GM12878 (cell line): ENCODE data around the gene TCOF1. TPM values are rescaled to one million over a fixed set of nuclear protein-coding genes. Genes with fewer than 3 reads are reported as not detected.

Source experiments
- ATAC-seq: fragments of 200-7000 bp; cut with Tn5 transposase; 3 replicates; pipeline ENCODE4 v1.9.1; 2020; ENCODE audit warnings: mild to moderate bottlenecking, moderate library complexity
- Bru-seq: library from RNA; stranded (reverse); fragments of 400-500 nt; gene quantifications from one replicate; lab custom pipeline; 2021; lab: Mats Ljungman, UMichigan
- BruChase-seq, 2 experiments: library from RNA; stranded (reverse); fragments of 400-500 nt; gene quantifications; one replicate each; lab custom pipeline; 2021; lab: Mats Ljungman, UMichigan
- BruUV-seq: library from RNA; stranded (reverse); fragments of 400-500 nt; replicated peaks from 2 replicates; lab custom pipeline; 2021; lab: Mats Ljungman, UMichigan
- CTCF ChIA-PET: fragments of 300-600 bp; sonication (Branson Sonifier 250); formaldehyde crosslinking; extraction: SDS; loops from one replicate; lab custom pipeline; 2021; ENCODE audit warnings: inconsistent platforms; lab: Yijun Ruan, JAX
- POLR2A ChIA-PET: fragments of 350-600 bp; formaldehyde crosslinking; extraction: SDS; loops from one replicate; lab custom pipeline; 2021; ENCODE audit warnings: inconsistent platforms; lab: Charles Lee
- RAD21 ChIA-PET: fragments of 300-600 bp; sonication (Branson Sonifier 250); formaldehyde crosslinking; loops from one replicate; lab custom pipeline; 2023; ENCODE audit warnings: antibody characterized with exemption; ENCODE audit not compliant: unreplicated experiment; lab: Charles Lee
- SMC1A ChIA-PET: fragments of 300-600 bp; sonication (Branson Sonifier 250); formaldehyde crosslinking; loops from one replicate; lab custom pipeline; 2023; ENCODE audit not compliant: unreplicated experiment, uncharacterized antibody; lab: Charles Lee
- DNase-seq: peaks from one replicate; pipeline ENCODE4 v3.0.0-alpha.2; 2011; ENCODE audit warnings: low read depth, low spot score
- FAIRE-seq: peaks from 3 replicates; lab custom pipeline; 2011; peaks lifted over from hg19 to GRCh38; lab: Jason Lieb, UNC
- H2AFZ ChIP-seq: 2 replicates; pipeline ENCODE4 v1.6.0; 2011; ENCODE audit warnings: low read depth, low read length, control low read depth; ENCODE audit not compliant: control insufficient read depth
- H3K27ac ChIP-seq: 2 replicates; pipeline ENCODE4 v1.5.1; 2011; ENCODE audit warnings: control low read depth; ENCODE audit not compliant: control insufficient read depth, insufficient read depth
- H3K27me3 ChIP-seq, 2 experiments: replicated peaks in 1 of 2; 2 replicates each; pipeline versions ENCODE4 v1.6.0 to v1.6.1; 2011; ENCODE audit warnings: low read length in 1 of 2; ENCODE audit not compliant: control insufficient read depth in 2 of 2, insufficient read depth in 2 of 2
- H3K36me3 ChIP-seq, 2 experiments: 2 replicates each; pipeline ENCODE4 v1.5.1; 2011; ENCODE audit warnings: low read length in 1 of 2; ENCODE audit not compliant: control insufficient read depth in 2 of 2, insufficient read depth in 2 of 2
- H3K4me1 ChIP-seq: 2 replicates; pipeline ENCODE4 v1.6.1; 2011; ENCODE audit warnings: mild to moderate bottlenecking, low read length, moderate library complexity, mixed read lengths; ENCODE audit not compliant: control insufficient read depth, insufficient read depth
- H3K4me2 ChIP-seq: 2 replicates; pipeline ENCODE4 v1.6.0; 2011; ENCODE audit warnings: control low read depth; ENCODE audit not compliant: control insufficient read depth, insufficient read depth
- H3K4me3 ChIP-seq: fragments of 200-600 bp; sonication (generic); 2 replicates; pipeline ENCODE4 v1.5.1; 2016
- H3K79me2 ChIP-seq: 2 replicates; pipeline ENCODE4 v1.6.0; 2011; ENCODE audit warnings: low read length; ENCODE audit not compliant: control insufficient read depth, insufficient read depth
- H3K9ac ChIP-seq: 2 replicates; pipeline ENCODE4 v1.8.0; 2011; ENCODE audit warnings: low read length, control low read depth, mixed read lengths; ENCODE audit not compliant: control insufficient read depth, insufficient read depth
- H3K9me3 ChIP-seq: replicated peaks from 3 replicates; pipeline ENCODE4 v1.5.1; 2011; ENCODE audit warnings: mild to moderate bottlenecking, low read length; ENCODE audit not compliant: control insufficient read depth, insufficient read depth
- H4K20me1 ChIP-seq: 2 replicates; pipeline ENCODE4 v1.6.0; 2011; ENCODE audit not compliant: control insufficient read depth, insufficient read depth
- BCL3 ChIP-seq: IDR thresholded peaks from 2 replicates; pipeline ENCODE4 v1.6.1; 2011; ENCODE audit warnings: borderline replicate concordance, low read depth, mild to moderate bottlenecking, moderate library complexity, low read length; ENCODE audit not compliant: insufficient read depth, poor library complexity, severe bottlenecking
- CBX5 ChIP-seq: sonication (generic); IDR thresholded peaks from 2 replicates; pipeline ENCODE4 v1.6.1; 2016; ENCODE audit warnings: low read depth, moderate library complexity, mild to moderate bottlenecking, inconsistent platforms
- CREB1 ChIP-seq: IDR thresholded peaks from 2 replicates; pipeline ENCODE4 v1.6.1; 2012; ENCODE audit warnings: low read depth, mild to moderate bottlenecking, inconsistent platforms
- HCFC1 ChIP-seq: fragments of 150-350 bp; IDR thresholded peaks from 2 replicates; pipeline ENCODE4 v1.6.1; 2014; ENCODE audit warnings: low read length
- LARP7 ChIP-seq: fragments of 450-650 bp; IDR thresholded peaks from 2 replicates; pipeline ENCODE4 v1.6.1; 2017; ENCODE audit warnings: mild to moderate bottlenecking
- MEF2A ChIP-seq: IDR thresholded peaks from 2 replicates; pipeline ENCODE4 v1.6.1; 2011; ENCODE audit warnings: low read depth, mild to moderate bottlenecking, low read length, moderate library complexity; ENCODE audit not compliant: insufficient read depth
- NR2F1 ChIP-seq: fragments of 450-650 bp; conservative IDR thresholded peaks from 2 replicates; pipeline ENCODE4 v1.6.1; 2017; ENCODE audit warnings: mild to moderate bottlenecking
- SMARCA5 ChIP-seq: fragments of 450-650 bp; IDR thresholded peaks from 2 replicates; pipeline ENCODE4 v1.6.1; 2017; ENCODE audit warnings: mild to moderate bottlenecking
- TAF1 ChIP-seq: IDR thresholded peaks from 2 replicates; pipeline ENCODE4 v1.6.1; 2011; ENCODE audit warnings: mild to moderate bottlenecking, low read depth, low read length, borderline replicate concordance
- TARDBP ChIP-seq: IDR thresholded peaks from 2 replicates; pipeline ENCODE4 v1.6.1; 2016; ENCODE audit warnings: borderline replicate concordance
- TBL1XR1 ChIP-seq: IDR thresholded peaks from 2 replicates; pipeline ENCODE4 v1.6.1; 2012; ENCODE audit warnings: low read depth, low read length, improper control_type of control experiment
- USF2 ChIP-seq: IDR thresholded peaks from 2 replicates; pipeline ENCODE4 v1.6.1; 2011; ENCODE audit warnings: low read depth, low read length, improper control_type of control experiment, borderline replicate concordance
- YY1 ChIP-seq: IDR thresholded peaks from 2 replicates; pipeline ENCODE4 v1.6.1; 2011; ENCODE audit warnings: low read depth, mild to moderate bottlenecking, low read length
- ZNF24 ChIP-seq: fragments of 450-650 bp; IDR thresholded peaks from 2 replicates; pipeline ENCODE4 v1.6.1; 2017; ENCODE audit warnings: antibody characterized with exemption, mild to moderate bottlenecking
- WGBS: methylation state at CpG from one replicate; pipeline ENCODE4 v1.1.6; 2016; ENCODE audit warnings: low lambda C conversion rate; ENCODE audit not compliant: insufficient replicate concordance, insufficient coverage; ENCODE audit errors: missing lambda C conversion rate; 5-methylcytosine and 5-hydroxymethylcytosine counted together
- in situ Hi-C: fragments of 300-500 bp; cut with MboI; formaldehyde crosslinking; loops from 9 replicates; pipeline ENCODE4 v1.14.3; 2018; ENCODE audit warnings: mixed read lengths
- intact Hi-C: fragments of 100-400 bp; cut with micrococcal nuclease; formaldehyde crosslinking; loops from one replicate; pipeline ENCODE4 v1.14.2; 2022; ENCODE audit not compliant: unreplicated experiment
- long read RNA-seq, 2 experiments: library from polyadenylated mRNA; unstranded; transcript quantifications; one replicate each; pipeline ENCODE4 v2.0.0, GENCODE V29; 2019 to 2020
- polyA minus RNA-seq, 3 experiments: library from RNA; depleted of rRNA, polyadenylated mRNA; stranded (reverse); fragments of >200 nt; gene quantifications; 2 replicates each; pipeline ENCODE4 v1.2.3, GENCODE V29; 2011
- polyA plus RNA-seq, 11 experiments: library from polyadenylated mRNA; depleted of rRNA in 4 of 11; unstranded in 6 of 11; stranded (reverse) in 5 of 11; fragments of >200 nt; fragmentation: Nextera tagmentation in 4 of 11; fragmentation: Illumina TruSeq in 1 of 11; extraction: Ambion mirVana in 4 of 11; extraction: Trizol in 1 of 11; gene quantifications; 1 replicate in 1 of 11; 2 replicates in 10 of 11; pipeline versions ENCODE4 v1.2.1 to v1.2.3, GENCODE V29; 2011 to 2016; ENCODE audit warnings: inconsistent platforms in 2 of 11, missing spikeins in 2 of 11, low read depth in 1 of 11
- total RNA-seq, 4 experiments: library from RNA; depleted of rRNA in 3 of 4; stranded (reverse); fragments of >200 nt in 3 of 4; fragmentation: Illumina TruSeq in 1 of 4; extraction: Trizol in 1 of 4; gene quantifications; 2 replicates each; pipeline versions ENCODE4 v1.2.1 to v1.2.3, GENCODE V29; 2013 to 2021
- TF ChIP-seq, protein P1 (sequence below): IDR thresholded peaks from 2 replicates; pipeline ENCODE4 v1.6.1; 2012; ENCODE audit warnings: low read depth, low read length, improper control_type of control experiment

Gene TCOF1
- 55.0 and 67.3 TPM in 2 replicates for total RNA-seq (2013; cell fraction: nucleolus; rRNA removed)
- total RNA-seq (2014; rRNA removed) (35.0 and 42.1 TPM in 2 replicates), total RNA-seq (2014; rRNA removed; fragmentation: Illumina TruSeq; extraction: Trizol) (30.5 and 35.6 TPM in 2 replicates), total RNA-seq (2021) (74.7 and 83.9 TPM in 2 replicates), polyA plus RNA-seq (2011; rRNA removed) (6.4 and 12.7 TPM in 2 replicates), polyA plus RNA-seq (2014; fragmentation: Illumina TruSeq; extraction: Trizol) (39.4 and 56.1 TPM in 2 replicates), polyA plus RNA-seq (2014; fragmentation: Nextera tagmentation; extraction: Ambion mirVana) (10 to 100 TPM in 1 of 2 experiments, 1 to 10 TPM in 1; 8.7 to 12.3 TPM), polyA plus RNA-seq (2014; rRNA removed) (35.4 and 44.6 TPM in 2 replicates), polyA plus RNA-seq (2016; fragmentation: Nextera tagmentation; extraction: Ambion mirVana) (10 to 100 TPM; 71.2 to 76.3 TPM), polyA minus RNA-seq (2011; rRNA and poly(A)+ RNA removed) (14.8 and 21.1 TPM in 2 replicates), Bru-seq, nascent RNA (percentile 70 among the genes with signal in this experiment), BruChase-seq, experiment 1, labeled RNA remaining after a 6-hour chase (percentile 72 among the genes with signal in this experiment), BruChase-seq, experiment 2, labeled RNA remaining after a 2-hour chase (percentile 67 among the genes with signal in this experiment)
- polyA plus RNA-seq (2011; ENCODE audit: low read depth): 11.1 TPM
- 17.0 and 18.6 TPM in 2 replicates for polyA plus RNA-seq (2011; cell fraction: cytosol; rRNA removed)
- polyA plus RNA-seq (2011; cell fraction: nucleus; rRNA removed): 48.4 and 68.2 TPM in 2 replicates
- 20.7 and 25.6 TPM in 2 replicates for polyA plus RNA-seq (2012)
- 11.4 and 13.2 TPM in 2 replicates for polyA minus RNA-seq (2011; cell fraction: cytosol; rRNA and poly(A)+ RNA removed)
- polyA minus RNA-seq (2011; cell fraction: nucleus; rRNA and poly(A)+ RNA removed): 19.5 and 38.2 TPM in 2 replicates
- long read RNA-seq, experiment 1, full-length matches to known transcripts: 2 of 23 reads
- long read RNA-seq, experiment 1, partial matches to known transcripts: 16 of 23 reads
- long read RNA-seq, experiment 1, other reads (novel, unspliced or antisense): 5 of 23 reads
- long read RNA-seq, experiment 2, partial matches to known transcripts: 21 of 29 reads
- long read RNA-seq, experiment 2, other reads (novel, unspliced or antisense): 8 of 29 reads

DNA sequence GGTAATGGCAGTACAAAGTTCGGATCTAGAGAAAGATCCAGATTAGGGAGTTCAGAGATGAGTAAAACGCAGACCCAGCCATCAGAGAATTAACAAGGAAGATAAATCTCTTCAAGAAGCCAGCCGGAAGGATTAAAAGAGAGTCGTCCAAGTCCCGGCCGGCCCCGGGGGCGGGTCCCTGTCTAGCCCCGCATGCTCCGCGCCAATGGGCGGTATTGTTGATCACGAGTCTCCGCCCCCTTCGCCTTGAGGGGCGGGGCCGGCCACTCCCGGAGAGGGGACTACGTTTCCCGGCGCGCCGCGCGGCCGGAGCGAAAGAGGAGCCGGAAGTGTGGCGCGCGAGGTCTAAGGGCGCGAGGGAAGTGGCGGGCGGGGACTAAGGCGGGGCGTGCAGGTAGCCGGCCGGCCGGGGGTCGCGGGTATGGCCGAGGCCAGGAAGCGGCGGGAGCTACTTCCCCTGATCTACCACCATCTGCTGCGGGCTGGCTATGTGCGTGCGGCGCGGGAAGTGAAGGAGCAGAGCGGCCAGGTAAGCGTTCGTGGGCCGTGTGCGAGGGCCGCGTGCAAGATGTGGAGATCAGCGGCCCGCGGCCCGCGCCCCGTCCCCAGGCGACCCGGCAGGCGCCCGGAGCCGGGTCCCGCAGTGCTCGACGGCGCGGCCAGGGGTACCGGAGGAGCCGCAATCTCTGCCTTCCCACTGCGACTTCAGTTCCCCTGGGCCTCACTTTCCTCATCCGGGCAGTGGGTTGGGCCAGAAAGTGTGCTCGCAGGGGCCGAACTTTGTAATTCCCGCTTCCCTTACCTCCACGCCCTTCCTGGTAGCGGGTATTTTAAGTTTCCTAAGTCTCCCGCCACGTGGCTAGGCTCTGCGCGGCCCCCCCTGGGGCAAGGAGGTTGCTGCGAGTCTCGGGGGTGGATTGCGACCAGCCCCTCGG, at the start of gene TCOF1:
TCOF1 (plus strand) TSS at position 372 of the 935 bp plus-strand sequence; CDS start at position 422, 50 bp downstream.
- Histone ChIP-seq H3K9ac (peak within 1 kb of the TSS; percentile 81), H3K9me3 (no peaks in the 10 kb centered on the region), H3K27me3 (no peaks in the 10 kb centered on the region), H3K4me2 (peak within 1 kb of the TSS; percentile 80), H3K4me3 (peak within 1 kb of the TSS; percentile 96), H3K36me3 (peaks cover 3 to 4% of the 10 kb centered on the region in 2 experiments), H3K4me1 (peaks cover 25% of the 10 kb centered on the region), H4K20me1 (no peaks in the 10 kb centered on the region), H3K27ac (peak within 1 kb of the TSS; percentile 82), H2AFZ (peak within 1 kb of the TSS; percentile 95), H3K79me2 (peaks cover 39% of the 10 kb centered on the region)
- TSS peak; percentile 63 for BruUV-seq
- CTCF ChIA-PET: interaction anchor here (0.8 to 1.5 kb wide), 5 partner anchors 40 to 182 kb away, joined by 3 to 5 read pairs (median 3); partner anchors contain the start of gene RPS14
- DNase-seq (peak; percentile 78), ATAC-seq (peak; percentile 93), FAIRE-seq (peak; percentile 52)
- POLR2A ChIA-PET: interaction anchor here (1.4 kb wide), 1 partner anchor 55 kb away, joined by 6 read pairs; the partner anchor contains the start of gene CD74
- in situ Hi-C loops: no loop called here
- 1% methylated on average over 76 of the region's 90 CpGs for WGBS
- intact Hi-C loops: loop anchor here (10.0 kb wide), 1 partner anchor 77 kb away; no protein-coding TSS in a partner anchor
- RAD21 ChIA-PET: no interaction called here
- SMC1A ChIA-PET: interaction anchor here (0.5 to 1.9 kb wide), 3 partner anchors 40 to 94 kb away, joined by 3 to 4 read pairs (median 4); no protein-coding TSS in a partner anchor
- TF ChIP-seq, protein P1, sequence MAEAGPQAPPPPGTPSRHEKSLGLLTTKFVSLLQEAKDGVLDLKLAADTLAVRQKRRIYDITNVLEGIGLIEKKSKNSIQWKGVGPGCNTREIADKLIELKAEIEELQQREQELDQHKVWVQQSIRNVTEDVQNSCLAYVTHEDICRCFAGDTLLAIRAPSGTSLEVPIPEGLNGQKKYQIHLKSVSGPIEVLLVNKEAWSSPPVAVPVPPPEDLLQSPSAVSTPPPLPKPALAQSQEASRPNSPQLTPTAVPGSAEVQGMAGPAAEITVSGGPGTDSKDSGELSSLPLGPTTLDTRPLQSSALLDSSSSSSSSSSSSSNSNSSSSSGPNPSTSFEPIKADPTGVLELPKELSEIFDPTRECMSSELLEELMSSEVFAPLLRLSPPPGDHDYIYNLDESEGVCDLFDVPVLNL: peak; percentile 91
- peak; percentile 20; the same call in 1 of the 2 replicates for TF ChIP-seq TAF1
- TF ChIP-seq TBL1XR1: no peak
- no peak for TF ChIP-seq BCL3
- TF ChIP-seq CBX5: no peak
- peak; percentile 49; the same call in 1 of the 2 replicates for TF ChIP-seq CREB1
- TF ChIP-seq LARP7: peak; percentile 79; the same call in 1 of the 2 replicates
- TF ChIP-seq SMARCA5: peak; percentile 83
- peak; percentile 89 for TF ChIP-seq HCFC1
- TF ChIP-seq TARDBP: 0 out of 2 replicates have a peak, but pooled peaks have one; percentile 65
- 0 out of 2 replicates have a peak, but pooled peaks have one; percentile 18 for TF ChIP-seq ZNF24
- peak; percentile 91 for TF ChIP-seq NR2F1
- no peak for TF ChIP-seq MEF2A
- TF ChIP-seq YY1: peak; percentile 11; the same call in 1 of the 2 replicates
- no peak for TF ChIP-seq USF2
